OCI-LY7 (cell line): ENCODE measurements around the gene GALNT7. TPM values are rescaled to one million over a fixed set of nuclear protein-coding genes. Genes with fewer than 3 reads are reported as not detected.

Source experiments
- BruUV-seq: library from RNA; stranded (reverse); fragments of 400-500 nt; replicated peaks from 2 replicates; lab custom pipeline; 2021; lab: Mats Ljungman, UMichigan
- CTCF ChIA-PET: fragments of 300-600 bp; sonication (Branson Sonifier 250); formaldehyde crosslinking; loops from one replicate; lab custom pipeline; 2022; ENCODE audit warnings: antibody characterized with exemption; ENCODE audit not compliant: unreplicated experiment; lab: Charles Lee
- POLR2A ChIA-PET: fragments of 300-600 bp; sonication (Branson Sonifier 250); formaldehyde crosslinking; loops from one replicate; lab custom pipeline; 2022; ENCODE audit warnings: antibody characterized with exemption; lab: Charles Lee
- DNase-seq: peaks from one replicate; pipeline ENCODE4 v3.0.0-alpha.2; 2015; ENCODE audit warnings: low spot score
- H2AFZ ChIP-seq: fragments of 200-600 bp; sonication (generic), shearing (Covaris generic); 2 replicates; pipeline ENCODE4 v1.6.1; 2014; ENCODE audit warnings: mild to moderate bottlenecking, antibody characterized with exemption, low read length, moderate library complexity
- H3K27ac ChIP-seq: fragments of 200-600 bp; sonication (generic); 2 replicates; pipeline ENCODE4 v1.5.1; 2014; ENCODE audit warnings: mixed run types, low read depth, mild to moderate bottlenecking, moderate library complexity, low read length, inconsistent platforms; ENCODE audit not compliant: poor library complexity, severe bottlenecking
- H3K36me3 ChIP-seq: fragments of 200-600 bp; sonication (generic); 2 replicates; pipeline ENCODE4 v1.6.1; 2014; ENCODE audit warnings: mild to moderate bottlenecking, antibody characterized with exemption, low read length, moderate library complexity, mixed read lengths; ENCODE audit not compliant: insufficient read depth
- H3K4me1 ChIP-seq: fragments of 200-600 bp; sonication (generic); 2 replicates; pipeline ENCODE4 v1.5.1; 2014; ENCODE audit warnings: mild to moderate bottlenecking, low read length; ENCODE audit not compliant: insufficient read depth, poor library complexity, severe bottlenecking
- H3K4me2 ChIP-seq: fragments of 200-600 bp; sonication (generic); 2 replicates; pipeline ENCODE4 v1.6.1; 2014; ENCODE audit warnings: mild to moderate bottlenecking, low read length
- H3K4me3 ChIP-seq: fragments of 200-600 bp; sonication (generic); 2 replicates; pipeline ENCODE4 v1.5.1; 2014; ENCODE audit warnings: mild to moderate bottlenecking, low read depth, low read length; ENCODE audit not compliant: poor library complexity, severe bottlenecking
- H3K79me2 ChIP-seq: fragments of 200-600 bp; sonication (generic); 2 replicates; pipeline ENCODE4 v1.6.1; 2016; ENCODE audit warnings: low read depth, mild to moderate bottlenecking, low read length, moderate library complexity, mixed read lengths; ENCODE audit not compliant: insufficient read depth
- H3K9me2 ChIP-seq: fragments of 200-600 bp; sonication (generic); 2 replicates; pipeline ENCODE4 v1.6.1; 2016; ENCODE audit warnings: mild to moderate bottlenecking, low read length, mixed read lengths; ENCODE audit not compliant: insufficient read depth
- H3K9me3 ChIP-seq: fragments of 200-600 bp; sonication (generic); 2 replicates; pipeline ENCODE4 v1.6.1; 2014; ENCODE audit warnings: mild to moderate bottlenecking, mixed run types, low read length, mixed read lengths
- H4K20me1 ChIP-seq: fragments of 200-600 bp; sonication (generic); 2 replicates; pipeline ENCODE4 v1.6.1; 2014; ENCODE audit warnings: mild to moderate bottlenecking, antibody characterized with exemption, low read length, moderate library complexity, mixed read lengths; ENCODE audit not compliant: insufficient read depth
- EZH2phosphoT487 ChIP-seq: fragments of 200-600 bp; sonication (generic); IDR thresholded peaks from 2 replicates; pipeline ENCODE4 v1.6.1; 2018; ENCODE audit warnings: low read depth, borderline replicate concordance, mild to moderate bottlenecking, mixed run types, antibody characterized with exemption, low read length, moderate library complexity, mixed read lengths
- intact Hi-C: fragments of 100-400 bp; cut with micrococcal nuclease; formaldehyde crosslinking; loops from one replicate; pipeline ENCODE4 v1.10.0; 2022; ENCODE audit not compliant: unreplicated experiment
- total RNA-seq, 2 experiments: library from RNA; depleted of rRNA in 1 of 2; stranded (reverse); fragments of >200 nt in 1 of 2; shearing (Covaris generic) in 1 of 2; gene quantifications; 2 replicates each; pipeline ENCODE4 v1.2.3, GENCODE V29; 2014 to 2022
- TF ChIP-seq, protein P1 (sequence below): fragments of 200-600 bp; sonication (generic); conservative IDR thresholded peaks from 2 replicates; pipeline ENCODE4 v1.5.1; 2014; ENCODE audit warnings: mild to moderate bottlenecking, antibody characterized with exemption, low read length, moderate library complexity, mixed read lengths

GALNT7 gene
- total RNA-seq, 2 experiments from 2014 or later: 20.3 to 34.4 TPM

GRCh38 chr4:173282626-173283025 is 114.0 kb downstream of the GALNT7 start:
- DNase-seq: no peak
- ChIA-PET POLR2A (interaction anchor here (1.5 to 2.9 kb wide), 3 partner anchors 9 to 121 kb away, joined by 4 to 12 read pairs (median 8); no protein-coding TSS in a partner anchor), CTCF (interaction anchor here (0.6 kb wide), 1 partner anchor 11 kb away, joined by 3 read pairs; no protein-coding TSS in a partner anchor)
- H3K9me3 ChIP-seq: peaks cover 21% of the 10 kb centered on the region; the same call in 1 of the 2 replicates
- no peaks in the 10 kb centered on the region for H4K20me1 ChIP-seq
- intact Hi-C loops: no loop called here
- no peak overlapping the region for H3K4me3 ChIP-seq
- H3K36me3 ChIP-seq: peaks cover 25% of the 10 kb centered on the region
- peak overlapping the region; percentile 50 for H3K4me2 ChIP-seq
- no peaks in the 10 kb centered on the region for H3K9me2 ChIP-seq
- TF ChIP-seq, protein P1, sequence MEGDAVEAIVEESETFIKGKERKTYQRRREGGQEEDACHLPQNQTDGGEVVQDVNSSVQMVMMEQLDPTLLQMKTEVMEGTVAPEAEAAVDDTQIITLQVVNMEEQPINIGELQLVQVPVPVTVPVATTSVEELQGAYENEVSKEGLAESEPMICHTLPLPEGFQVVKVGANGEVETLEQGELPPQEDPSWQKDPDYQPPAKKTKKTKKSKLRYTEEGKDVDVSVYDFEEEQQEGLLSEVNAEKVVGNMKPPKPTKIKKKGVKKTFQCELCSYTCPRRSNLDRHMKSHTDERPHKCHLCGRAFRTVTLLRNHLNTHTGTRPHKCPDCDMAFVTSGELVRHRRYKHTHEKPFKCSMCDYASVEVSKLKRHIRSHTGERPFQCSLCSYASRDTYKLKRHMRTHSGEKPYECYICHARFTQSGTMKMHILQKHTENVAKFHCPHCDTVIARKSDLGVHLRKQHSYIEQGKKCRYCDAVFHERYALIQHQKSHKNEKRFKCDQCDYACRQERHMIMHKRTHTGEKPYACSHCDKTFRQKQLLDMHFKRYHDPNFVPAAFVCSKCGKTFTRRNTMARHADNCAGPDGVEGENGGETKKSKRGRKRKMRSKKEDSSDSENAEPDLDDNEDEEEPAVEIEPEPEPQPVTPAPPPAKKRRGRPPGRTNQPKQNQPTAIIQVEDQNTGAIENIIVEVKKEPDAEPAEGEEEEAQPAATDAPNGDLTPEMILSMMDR: no peak
- no peak for TF ChIP-seq EZH2phosphoT487
- H3K79me2 ChIP-seq: no peaks in the 10 kb centered on the region
- H3K27ac ChIP-seq: no peak overlapping the region
- BruUV-seq: no TSS peak
- H3K4me1 ChIP-seq: peaks cover 15% of the 10 kb centered on the region
- H2AFZ ChIP-seq: no peak overlapping the region

- Histone ChIP-seq H4K20me1 (no peaks in the 10 kb centered on the region), H3K27ac (no peak overlapping the region), H3K4me3 (no peak overlapping the region), H2AFZ (no peak overlapping the region), H3K79me2 (no peaks in the 10 kb centered on the region), H3K9me3 (peaks cover 21% of the 10 kb centered on the region; the same call in 1 of the 2 replicates), H3K4me1 (peaks cover 15% of the 10 kb centered on the region), H3K36me3 (peaks cover 25% of the 10 kb centered on the region), H3K9me2 (no peaks in the 10 kb centered on the region), H3K4me2 (no peak overlapping the region)
- no peak for DNase-seq
- ChIA-PET POLR2A (no interaction called here), CTCF (no interaction called here)
- BruUV-seq: no TSS peak
- TF ChIP-seq, protein P1: no peak
- TF ChIP-seq EZH2phosphoT487: no peak
- intact Hi-C loops: no loop called here
Observed at GRCh38 chr4:173284463-173284862, 115.9 kb downstream of the GALNT7 start.

DNA sequence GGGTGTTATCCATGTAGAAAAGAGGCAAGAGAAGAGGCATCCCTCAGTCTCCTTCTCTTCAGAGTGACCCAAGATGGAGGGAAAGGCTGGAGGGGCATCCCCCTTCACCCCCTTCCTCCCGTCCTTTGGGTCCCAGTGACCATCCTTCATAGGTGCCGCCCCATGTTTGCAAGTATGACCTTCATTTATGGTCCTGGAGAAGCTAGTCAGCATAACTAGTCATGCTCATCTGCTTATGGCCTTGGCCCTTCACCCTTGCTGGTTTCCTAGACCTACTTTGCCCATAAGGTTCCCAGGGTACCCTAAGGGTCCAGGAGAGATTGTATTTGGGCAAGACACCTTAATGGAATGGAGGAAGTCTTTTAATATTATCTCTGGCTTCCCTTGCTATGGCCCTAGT is 118.9 kb downstream of the GALNT7 start:
- peaks cover 25% of the 10 kb centered on the region for H3K36me3 ChIP-seq
- ChIA-PET POLR2A (no interaction called here), CTCF (no interaction called here)
- peaks cover 3% of the 10 kb centered on the region; the same call in 1 of the 2 replicates for H4K20me1 ChIP-seq
- H3K4me3 ChIP-seq: no peak overlapping the region
- H3K4me2 ChIP-seq: no peak overlapping the region
- DNase-seq: no peak
- H2AFZ ChIP-seq: no peak overlapping the region
- H3K79me2 ChIP-seq: no peaks in the 10 kb centered on the region
- peaks cover 21% of the 10 kb centered on the region; the same call in 1 of the 2 replicates for H3K9me3 ChIP-seq
- intact Hi-C loops: no loop called here
- no peaks in the 10 kb centered on the region for H3K4me1 ChIP-seq
- no TSS peak for BruUV-seq
- H3K27ac ChIP-seq: no peak overlapping the region
- TF ChIP-seq, protein P1: no peak
- no peaks in the 10 kb centered on the region for H3K9me2 ChIP-seq
